ENCODE measurements around the gene NDUFAF8.

NDUFAF8 gene

DNA sequence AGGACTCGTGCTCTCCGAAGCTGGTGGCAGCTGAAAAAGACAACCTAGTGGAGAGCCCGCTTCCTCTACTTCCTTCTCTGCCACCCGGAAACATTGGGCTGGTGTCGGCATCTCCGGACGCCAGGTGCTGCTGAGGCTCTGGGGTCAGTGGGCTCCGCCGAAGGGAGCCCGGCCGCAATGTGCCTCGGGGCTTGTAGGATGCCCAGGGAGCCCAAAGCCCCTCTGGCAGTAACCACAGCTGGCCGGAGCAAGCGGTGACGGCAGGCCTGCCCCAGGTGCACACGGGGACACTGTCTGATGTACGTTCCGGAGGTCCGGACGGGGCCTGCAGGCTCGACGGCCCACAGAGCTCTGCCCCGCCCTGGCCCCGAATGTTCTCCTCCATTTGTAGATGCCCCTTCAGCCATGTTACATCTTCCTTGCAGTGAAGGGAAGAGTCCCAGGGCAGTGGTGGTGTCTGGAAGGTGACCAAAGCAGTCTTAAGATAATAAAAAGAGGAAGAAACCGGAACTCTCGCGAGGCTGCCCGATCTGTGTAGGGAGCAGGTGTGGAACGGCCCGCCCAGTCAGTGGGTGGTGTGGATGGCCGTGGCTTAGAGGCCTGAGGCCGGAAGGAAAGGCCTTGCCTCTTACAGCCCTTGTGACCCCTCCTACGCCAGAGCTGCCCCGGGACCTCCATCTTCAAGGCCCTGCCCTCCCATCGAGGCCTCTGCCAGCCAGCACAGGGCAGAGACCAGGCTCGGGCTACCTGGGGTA lies 22.6 kb downstream of the NDUFAF8 start:
- H3K27ac ChIP-seq = no peak overlapping the region
- TF ChIP-seq, protein P1, sequence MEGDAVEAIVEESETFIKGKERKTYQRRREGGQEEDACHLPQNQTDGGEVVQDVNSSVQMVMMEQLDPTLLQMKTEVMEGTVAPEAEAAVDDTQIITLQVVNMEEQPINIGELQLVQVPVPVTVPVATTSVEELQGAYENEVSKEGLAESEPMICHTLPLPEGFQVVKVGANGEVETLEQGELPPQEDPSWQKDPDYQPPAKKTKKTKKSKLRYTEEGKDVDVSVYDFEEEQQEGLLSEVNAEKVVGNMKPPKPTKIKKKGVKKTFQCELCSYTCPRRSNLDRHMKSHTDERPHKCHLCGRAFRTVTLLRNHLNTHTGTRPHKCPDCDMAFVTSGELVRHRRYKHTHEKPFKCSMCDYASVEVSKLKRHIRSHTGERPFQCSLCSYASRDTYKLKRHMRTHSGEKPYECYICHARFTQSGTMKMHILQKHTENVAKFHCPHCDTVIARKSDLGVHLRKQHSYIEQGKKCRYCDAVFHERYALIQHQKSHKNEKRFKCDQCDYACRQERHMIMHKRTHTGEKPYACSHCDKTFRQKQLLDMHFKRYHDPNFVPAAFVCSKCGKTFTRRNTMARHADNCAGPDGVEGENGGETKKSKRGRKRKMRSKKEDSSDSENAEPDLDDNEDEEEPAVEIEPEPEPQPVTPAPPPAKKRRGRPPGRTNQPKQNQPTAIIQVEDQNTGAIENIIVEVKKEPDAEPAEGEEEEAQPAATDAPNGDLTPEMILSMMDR (conservative IDR thresholded peaks at IDR 0.05) = no peak
- TF ChIP-seq ZFX (IDR thresholded peaks at IDR 0.05) = no peak

GRCh38 chr17:81263371-81264181 lies 24.5 kb downstream of the NDUFAF8 start:
- H3K27ac ChIP-seq = no peak overlapping the region
- TF ChIP-seq, protein P1 (conservative IDR thresholded peaks at IDR 0.05) = no peak
- no peak for TF ChIP-seq ZFX (IDR thresholded peaks at IDR 0.05)

DNA sequence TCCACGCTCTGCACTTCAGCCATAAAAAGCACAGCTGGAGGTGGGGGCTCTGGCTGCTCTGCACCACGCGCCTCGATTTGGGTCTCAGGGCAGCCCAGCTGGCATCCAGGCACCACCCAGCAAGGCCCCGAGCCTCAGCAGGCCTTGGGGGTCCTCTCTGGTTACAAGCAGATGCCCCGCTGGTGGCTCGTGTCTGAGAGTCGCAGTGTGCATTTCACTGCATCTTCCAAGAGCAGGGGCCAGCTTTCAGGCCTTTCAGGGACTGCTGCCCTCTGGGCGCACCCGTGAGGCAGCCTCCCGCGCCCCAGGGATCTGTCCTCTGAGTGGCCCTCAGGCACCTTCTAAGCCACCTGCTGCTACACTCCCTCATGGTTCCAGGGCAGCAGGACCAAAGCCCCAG lies 25.5 kb downstream of the NDUFAF8 start:
- TF ChIP-seq, protein P1 (conservative IDR thresholded peaks at IDR 0.05) = no peak
- TF ChIP-seq ZFX (IDR thresholded peaks at IDR 0.05) = no peak
- no peak overlapping the region for H3K27ac ChIP-seq

GRCh38 chr17:81265576-81265975 lies 26.5 kb downstream of the NDUFAF8 start:
- TF ChIP-seq, protein P1 (conservative IDR thresholded peaks at IDR 0.05) = no peak
- H3K27ac ChIP-seq = no peak overlapping the region

DNA sequence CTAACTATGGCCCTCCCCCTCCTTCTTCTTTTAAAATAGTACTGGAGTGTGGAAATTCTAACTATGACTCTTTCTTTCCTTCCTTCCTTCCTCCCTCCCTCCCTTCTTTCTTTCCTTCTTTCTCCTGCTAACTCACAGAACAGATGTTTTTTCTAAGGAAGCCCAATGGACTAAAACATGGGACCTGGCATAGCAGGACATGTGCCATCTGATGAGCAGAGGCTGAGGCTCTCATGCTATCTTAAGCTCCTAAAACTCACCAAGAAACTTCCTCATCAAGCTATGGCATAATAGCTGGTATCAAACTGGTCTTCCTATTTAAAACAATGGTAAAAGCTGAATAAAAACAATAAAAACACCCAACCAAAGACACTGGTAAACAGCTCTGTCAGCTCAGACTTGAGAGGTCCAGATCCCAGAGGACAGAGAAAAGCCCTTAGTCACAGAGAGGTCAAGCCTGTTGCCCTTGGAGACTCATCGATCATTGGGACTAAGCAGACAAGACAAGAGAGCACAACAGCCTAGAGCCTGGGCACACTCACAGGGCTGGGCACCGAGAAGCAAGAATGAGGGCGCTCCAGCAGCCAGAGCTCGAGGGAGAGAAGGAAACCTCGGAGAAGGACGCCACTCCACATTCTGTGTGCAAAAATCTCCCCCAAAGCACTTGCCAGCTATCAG lies 28.4 kb downstream of the NDUFAF8 start:
- TF ChIP-seq, protein P1 (conservative IDR thresholded peaks at IDR 0.05) = no peak
- no peak for TF ChIP-seq ZFX (IDR thresholded peaks at IDR 0.05)
- no peak overlapping the region for H3K27ac ChIP-seq

DNA sequence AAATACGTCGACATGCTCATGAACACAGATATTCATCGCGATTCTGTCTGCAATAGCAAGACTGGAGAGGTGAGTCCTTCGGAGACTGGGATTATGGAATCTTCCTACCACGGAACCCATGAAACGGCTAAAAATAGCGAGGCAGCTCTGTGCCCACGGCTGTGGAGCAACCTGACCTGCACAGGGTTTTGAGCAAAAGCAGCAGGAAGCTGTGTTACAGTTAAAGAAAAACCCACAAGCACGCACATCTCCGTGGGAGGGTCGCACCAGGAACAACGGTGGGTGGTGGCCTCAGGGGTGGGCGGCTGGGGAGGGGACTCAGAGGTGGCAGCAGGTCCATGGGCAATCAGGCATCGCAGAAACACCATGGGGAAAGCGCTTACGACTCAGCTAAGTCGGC lies 31.2 kb downstream of the NDUFAF8 start:
- H3K27ac ChIP-seq = no peak overlapping the region
- no peak for TF ChIP-seq ZFX (IDR thresholded peaks at IDR 0.05)
- TF ChIP-seq, protein P1 (conservative IDR thresholded peaks at IDR 0.05) = no peak

- TF ChIP-seq ZFX (IDR thresholded peaks at IDR 0.05) = no peak
- TF ChIP-seq, protein P1 (conservative IDR thresholded peaks at IDR 0.05) = no peak
These were observed 32.1 kb downstream of the NDUFAF8 start for GRCh38 chr17:81271226-81271625.

More at GRCh38 chr17:81271226-81271625, 32.1 kb downstream of the NDUFAF8 start:
- H3K27ac ChIP-seq = no peak overlapping the region
